Liver (tissue), 9 donors: Measurements from ENCODE around the gene PIP4K2C. TPM values are rescaled to one million over a fixed set of nuclear protein-coding genes. Genes with fewer than 3 reads are reported as not detected.

Experiments
- DNase-seq: peaks from one replicate; pipeline ENCODE4 v3.0.0-alpha.2; 2017; ENCODE audit warnings: low spot score
- H3K27ac ChIP-seq, 2 donors: one replicate each; pipeline ENCODE4 v1.7.0; 2013; ENCODE audit warnings: inconsistent platforms in 2 of 2, low read length in 2 of 2, control low read depth in 1 of 2, low read depth in 1 of 2, mild to moderate bottlenecking in 1 of 2
- H3K27me3 ChIP-seq, 4 donors: one replicate each; pipeline versions ENCODE4 v1.6.1 to v1.7.0; 2013; ENCODE audit warnings: low read length in 3 of 4, inconsistent platforms in 1 of 4, mild to moderate bottlenecking in 1 of 4, moderate library complexity in 1 of 4; ENCODE audit not compliant: control insufficient read depth in 4 of 4, insufficient read depth in 4 of 4
- H3K36me3 ChIP-seq, 4 donors: one replicate each; pipeline versions ENCODE4 v1.6.1 to v1.7.0; 2013; ENCODE audit warnings: low read length in 3 of 4, mild to moderate bottlenecking in 3 of 4, low read depth in 1 of 4, moderate library complexity in 1 of 4; ENCODE audit not compliant: control insufficient read depth in 4 of 4, insufficient read depth in 3 of 4
- H3K4me1 ChIP-seq, 4 donors: one replicate each; pipeline versions ENCODE4 v1.6.1 to v1.7.0; 2013; ENCODE audit warnings: low read length in 3 of 4, mild to moderate bottlenecking in 3 of 4, moderate library complexity in 1 of 4; ENCODE audit not compliant: control insufficient read depth in 4 of 4, insufficient read depth in 4 of 4
- H3K4me3 ChIP-seq, 3 donors: one replicate each; pipeline versions ENCODE4 v1.6.1 to v1.7.0; 2013; ENCODE audit warnings: low read length in 3 of 3, control low read depth in 1 of 3, low read depth in 1 of 3, mild to moderate bottlenecking in 1 of 3
- H3K9ac ChIP-seq, 2 donors: one replicate each; pipeline ENCODE4 v1.7.0; 2013; ENCODE audit warnings: low read length in 2 of 2, mild to moderate bottlenecking in 2 of 2, moderate library complexity in 2 of 2, control low read depth in 1 of 2, low read depth in 1 of 2
- H3K9me3 ChIP-seq, 4 donors: one replicate each; pipeline versions ENCODE4 v1.6.1 to v1.7.0; 2013; ENCODE audit warnings: low read length in 3 of 4; ENCODE audit not compliant: control insufficient read depth in 4 of 4
- ATF3 ChIP-seq: IDR thresholded peaks from 2 replicates; pipeline ENCODE4 v1.6.1; 2016; ENCODE audit warnings: antibody characterized with exemption
- CTCF ChIP-seq: fragments of 150-350 bp; IDR thresholded peaks from 2 replicates; pipeline ENCODE4 v1.5.1; 2017; ENCODE audit warnings: improper control_type of control experiment, low read depth, low read length; ENCODE audit not compliant: missing input control
- FOXA1 ChIP-seq: IDR thresholded peaks from 2 replicates; pipeline ENCODE4 v1.6.1; 2016; ENCODE audit warnings: antibody characterized with exemption
- FOXA2 ChIP-seq: IDR thresholded peaks from 2 replicates; pipeline ENCODE4 v1.6.1; 2016; ENCODE audit warnings: antibody characterized with exemption
- GABPA ChIP-seq, 2 donors: IDR thresholded peaks in 1 of 2; conservative IDR thresholded peaks in 1 of 2; 2 replicates each; pipeline ENCODE4 v1.6.1; 2016; ENCODE audit warnings: antibody characterized with exemption in 2 of 2, mild to moderate bottlenecking in 1 of 2, moderate library complexity in 1 of 2
- HNF4A ChIP-seq, 2 donors: conservative IDR thresholded peaks; 2 replicates each; pipeline ENCODE4 v1.6.1; 2016; ENCODE audit warnings: antibody characterized with exemption in 2 of 2, mild to moderate bottlenecking in 2 of 2
- HNF4G ChIP-seq: IDR thresholded peaks from 2 replicates; pipeline ENCODE4 v1.6.1; 2016; ENCODE audit warnings: antibody characterized with exemption
- JUND ChIP-seq, 2 donors: IDR thresholded peaks; 2 replicates each; pipeline ENCODE4 v1.6.1; 2016; ENCODE audit warnings: antibody characterized with exemption in 2 of 2
- MAX ChIP-seq: IDR thresholded peaks from 2 replicates; pipeline ENCODE4 v1.6.1; 2016; ENCODE audit warnings: antibody characterized with exemption
- NR2F2 ChIP-seq: IDR thresholded peaks from 2 replicates; pipeline ENCODE4 v1.6.1; 2016; ENCODE audit warnings: antibody characterized with exemption
- RAD21 ChIP-seq, 2 donors: IDR thresholded peaks; 2 replicates each; pipeline ENCODE4 v1.6.1; 2016; ENCODE audit warnings: antibody characterized with exemption in 2 of 2, mild to moderate bottlenecking in 2 of 2
- REST ChIP-seq: IDR thresholded peaks from 2 replicates; pipeline ENCODE4 v1.6.1; 2016; ENCODE audit warnings: antibody characterized with exemption, mild to moderate bottlenecking
- RXRA ChIP-seq, 2 donors: IDR thresholded peaks; 2 replicates each; pipeline ENCODE4 v1.6.1; 2017 to 2018; ENCODE audit warnings: antibody characterized with exemption in 2 of 2, mild to moderate bottlenecking in 1 of 2
- SP1 ChIP-seq: IDR thresholded peaks from 2 replicates; pipeline ENCODE4 v1.6.1; 2018; ENCODE audit warnings: antibody characterized with exemption, mild to moderate bottlenecking
- TAF1 ChIP-seq: conservative IDR thresholded peaks from 2 replicates; pipeline ENCODE4 v1.6.1; 2016; ENCODE audit warnings: antibody characterized with exemption, mild to moderate bottlenecking
- YY1 ChIP-seq: IDR thresholded peaks from 2 replicates; pipeline ENCODE4 v1.6.1; 2016; ENCODE audit warnings: antibody characterized with exemption, mild to moderate bottlenecking
- ZBTB33 ChIP-seq: IDR thresholded peaks from 2 replicates; pipeline ENCODE4 v1.6.1; 2016; ENCODE audit warnings: antibody characterized with exemption
- WGBS: extraction: QIAGEN DNeasy Blood & Tissue Kit; methylation state at CpG from one replicate; pipeline ENCODE4 v1.1.7; 2013; 5-methylcytosine and 5-hydroxymethylcytosine counted together
- polyA plus RNA-seq, 2 donors: library from polyadenylated mRNA; stranded (reverse) in 1 of 2; unstranded in 1 of 2; fragments of 200-250 nt in 1 of 2; fragments of >200 nt in 1 of 2; fragmentation: Nextera tagmentation in 1 of 2; extraction: Ambion mirVana in 1 of 2; gene quantifications; one replicate each; pipeline versions ENCODE4 v1.2.1 to v1.2.3, GENCODE V29; 2013 to 2015
- total RNA-seq, 2 donors: library from RNA; depleted of rRNA; stranded (reverse); fragments of >200 nt; gene quantifications; one replicate each; pipeline ENCODE4 v1.2.3, GENCODE V29; 2014
- donor health status: healthy.
- donor health status: healthy.
- donor health status: healthy.
- donor health status: healthy.
- donor health status: healthy.

Gene PIP4K2C
- total and polyA plus RNA-seq, 4 donors, result 6.5 to 11.9 (median 9.4) TPM

- Histone ChIP-seq H3K36me3 (no peaks in the 10 kb centered on the region), H3K4me1 (peaks cover 0 to 4% (median 2%) of the 10 kb centered on the region in 4 donors), H3K9me3 (no peaks in the 10 kb centered on the region), H3K4me3 (no peak overlapping the region), H3K27me3 (peaks cover 0 to 7% (median 0%) of the 10 kb centered on the region in 4 donors), H3K9ac (no peak overlapping the region), H3K27ac (no peak overlapping the region)
- WGBS, result 96% methylated on average over 2 of the region's 2 CpGs
- no peak for TF ChIP-seq HNF4G
- no peak for TF ChIP-seq TAF1
- TF ChIP-seq NR2F2, result no peak
- no peak for TF ChIP-seq MAX
- no peak for TF ChIP-seq CTCF
- TF ChIP-seq RXRA (IDR thresholded peaks at IDR 0.05), result no peak
- no peak for TF ChIP-seq ZBTB33
- TF ChIP-seq YY1, result no peak
- no peak for TF ChIP-seq GABPA (IDR thresholded peaks at IDR 0.05 in 1 of 2, conservative IDR thresholded peaks at IDR 0.05 in 1 of 2)
- TF ChIP-seq ATF3, result no peak
- TF ChIP-seq JUND (IDR thresholded peaks at IDR 0.05), result no peak
- TF ChIP-seq HNF4A (conservative IDR thresholded peaks at IDR 0.05), result no peak
- TF ChIP-seq FOXA2, result no peak
- no peak for TF ChIP-seq FOXA1
- TF ChIP-seq SP1, result no peak
- no peak for TF ChIP-seq RAD21 (IDR thresholded peaks at IDR 0.05)
- no peak for DNase-seq
Measured at GRCh38 chr12:57554453-57554852, 36.5 kb upstream of the PIP4K2C start.

- Histone ChIP-seq H3K9ac (no peak overlapping the region), H3K4me3 (no peak overlapping the region), H3K9me3 (no peaks in the 10 kb centered on the region), H3K4me1 (peaks cover 0 to 2% (median 1%) of the 10 kb centered on the region in 4 donors), H3K27me3 (peaks cover 0 to 6% (median 0%) of the 10 kb centered on the region in 4 donors), H3K36me3 (no peaks in the 10 kb centered on the region), H3K27ac (no peak overlapping the region)
- no peak for DNase-seq
- TF ChIP-seq RAD21 (IDR thresholded peaks at IDR 0.05) (no peak), ATF3 (no peak), MAX (no peak), GABPA (IDR thresholded peaks at IDR 0.05 in 1 of 2, conservative IDR thresholded peaks at IDR 0.05 in 1 of 2) (no peak), REST (no peak), RXRA (IDR thresholded peaks at IDR 0.05) (no peak), FOXA2 (no peak), YY1 (no peak), HNF4G (no peak), FOXA1 (no peak), HNF4A (conservative IDR thresholded peaks at IDR 0.05) (no peak), CTCF (no peak), NR2F2 (no peak), ZBTB33 (no peak), JUND (IDR thresholded peaks at IDR 0.05) (no peak), SP1 (no peak), TAF1 (no peak)
- WGBS, result 96% methylated on average over 1 of the region's 1 CpG
Measured at GRCh38 chr12:57554897-57555296, 36.1 kb upstream of the PIP4K2C start.
